Measurements from ENCODE around the gene ARHGAP6. TPM values are rescaled to one million over a fixed set of nuclear protein-coding genes. Genes with fewer than 3 reads are reported as not detected.
A peak's percentile ranks its signal among the peaks of the same experiment; 100 is the strongest.

The ARHGAP6 gene
- 1 to 10 TPM; 1.4 to 5.6 TPM for total RNA-seq
- long read RNA-seq, partial matches to known transcripts: 0 of 1 reads
- long read RNA-seq, other reads (novel, unspliced or antisense): 1 of 1 reads

GRCh38 chrX:11665168-11666111 is at the start of gene ARHGAP6:
ARHGAP6 (minus strand) TSS chrX:11665920; CDS start chrX:11664828, 1,092 bp downstream.
- DNase-seq (peak; percentile 10 to 44), ATAC-seq (peak; percentile 32)
- intact Hi-C loops (cut with DNase I, micrococcal nuclease): no loop called here

- intact Hi-C loops (cut with DNase I, micrococcal nuclease): no loop called here
- DNase-seq (no peak), ATAC-seq (no peak)
Observed at GRCh38 chrX:11704725-11705495, 39.2 kb upstream of the ARHGAP6 start.

- ATAC-seq: no peak
- intact Hi-C loops (cut with DNase I, micrococcal nuclease): no loop called here
- no peak for DNase-seq
Observed at GRCh38 chrX:11703855-11704254, 38.1 kb upstream of the ARHGAP6 start.

GRCh38 chrX:11702965-11703631 is 37.4 kb upstream of the ARHGAP6 start:
- DNase-seq: no peak
- ATAC-seq: no peak
- intact Hi-C loops (cut with DNase I, micrococcal nuclease): no loop called here

- DNase-seq (no peak), ATAC-seq (no peak)
- intact Hi-C loops (cut with DNase I, micrococcal nuclease): no loop called here
Observed at GRCh38 chrX:11702420-11702819, 36.7 kb upstream of the ARHGAP6 start.

GRCh38 chrX:11698702-11699101 is 33.0 kb upstream of the ARHGAP6 start:
- intact Hi-C loops (cut with DNase I, micrococcal nuclease): no loop called here
- DNase-seq (no peak), ATAC-seq (no peak)

GRCh38 chrX:11688201-11688600 is 22.5 kb upstream of the ARHGAP6 start:
- intact Hi-C loops (cut with DNase I, micrococcal nuclease): no loop called here
- ATAC-seq (no peak), DNase-seq (no peak)

- ATAC-seq (no peak), DNase-seq (no peak)
- intact Hi-C loops (cut with DNase I, micrococcal nuclease): no loop called here
Observed at GRCh38 chrX:11687157-11687556, 21.4 kb upstream of the ARHGAP6 start.

- ATAC-seq (no peak), DNase-seq (no peak)
- intact Hi-C loops (cut with DNase I, micrococcal nuclease): no loop called here
Observed at GRCh38 chrX:11683057-11683456, 17.3 kb upstream of the ARHGAP6 start.

- ATAC-seq (no peak), DNase-seq (no peak)
- intact Hi-C loops (cut with DNase I, micrococcal nuclease): no loop called here
Observed at GRCh38 chrX:11678158-11678557, 12.4 kb upstream of the ARHGAP6 start.

- intact Hi-C loops (cut with DNase I, micrococcal nuclease): no loop called here
- DNase-seq (no peak), ATAC-seq (no peak)
Observed at GRCh38 chrX:11672213-11672612, 6.5 kb upstream of the ARHGAP6 start.

- intact Hi-C loops (cut with DNase I, micrococcal nuclease): no loop called here
- ATAC-seq (no peak), DNase-seq (no peak)
Observed at GRCh38 chrX:11670316-11670715, 4.6 kb upstream of the ARHGAP6 start.

GRCh38 chrX:11666952-11667685 is 1.4 kb upstream of the ARHGAP6 start:
- intact Hi-C loops (cut with DNase I, micrococcal nuclease): no loop called here
- DNase-seq (no peak), ATAC-seq (no peak)

GRCh38 chrX:11666164-11666563 is 444 bp upstream of the ARHGAP6 start:
- ATAC-seq (no peak), DNase-seq (no peak)
- intact Hi-C loops (cut with DNase I, micrococcal nuclease): no loop called here

GRCh38 chrX:11664211-11665167 is 1.2 kb downstream of the ARHGAP6 start:
- no peak for ATAC-seq
- no peak for DNase-seq
- intact Hi-C loops (cut with DNase I, micrococcal nuclease): no loop called here

- DNase-seq: no peak
- intact Hi-C loops (cut with DNase I, micrococcal nuclease): no loop called here
Observed at GRCh38 chrX:11663875-11664210, 1.9 kb downstream of the ARHGAP6 start.

GRCh38 chrX:11655282-11656015 is 10.3 kb downstream of the ARHGAP6 start:
- ATAC-seq (no peak), DNase-seq (no peak)
- intact Hi-C loops (cut with DNase I, micrococcal nuclease): no loop called here

More at GRCh38 chrX:11663875-11664210, 1.9 kb downstream of the ARHGAP6 start:
- ATAC-seq: no peak
